H1 (cell line): ENCODE results near the gene ANK3. TPM values are rescaled to one million over a fixed set of nuclear protein-coding genes. Genes with fewer than 3 reads are reported as not detected.

ENCODE experiments used
- BRCA1 ChIP-seq: IDR thresholded peaks from 2 replicates; pipeline ENCODE4 v1.6.1; 2012; ENCODE audit warnings: low read depth, low read length, improper control_type of control experiment
- CHD7 ChIP-seq: fragments of 300-600 bp; sonication (generic); IDR thresholded peaks from 2 replicates; pipeline ENCODE4 v1.7.1; 2012; ENCODE audit warnings: low read length, moderate library complexity, mild to moderate bottlenecking, inconsistent platforms; ENCODE audit not compliant: insufficient replicate concordance
- POLR2AphosphoS5 ChIP-seq: IDR thresholded peaks from 2 replicates; pipeline ENCODE4 v1.6.1; 2011; ENCODE audit warnings: low read depth, low read length
- polyA plus RNA-seq, 7 experiments: library from polyadenylated mRNA; depleted of rRNA in 3 of 7; stranded (reverse) in 5 of 7; unstranded in 2 of 7; fragments of >200 nt in 5 of 7; fragments of 200-250 nt in 2 of 7; gene quantifications; 1 replicate in 5 of 7; 2 replicates in 1 of 7; 4 replicates in 1 of 7; pipeline versions ENCODE4 v1.2.1 to v1.2.3, GENCODE V29; 2011 to 2013; ENCODE audit warnings: missing spikeins in 2 of 7, mixed read lengths in 2 of 7
- total RNA-seq: library from RNA; stranded (reverse); fragmentation: NEBNext Ultra II Directional; extraction: Animal tissue kit (Norgen Biotek cat#: 25700); gene quantifications from 2 replicates; pipeline ENCODE4 v1.2.1, GENCODE V29; 2021
- TF ChIP-seq, protein P1 (sequence below): IDR thresholded peaks from 2 replicates; pipeline ENCODE4 v1.6.1; 2011; ENCODE audit warnings: low read length, improper control_type of control experiment

Gene ANK3
- total and polyA plus RNA-seq, 2 of the 8 experiments (the other 6 are each of a cell fraction or from before 2014, with no cell fraction given) = 18.1 to 67.9 TPM

DNA sequence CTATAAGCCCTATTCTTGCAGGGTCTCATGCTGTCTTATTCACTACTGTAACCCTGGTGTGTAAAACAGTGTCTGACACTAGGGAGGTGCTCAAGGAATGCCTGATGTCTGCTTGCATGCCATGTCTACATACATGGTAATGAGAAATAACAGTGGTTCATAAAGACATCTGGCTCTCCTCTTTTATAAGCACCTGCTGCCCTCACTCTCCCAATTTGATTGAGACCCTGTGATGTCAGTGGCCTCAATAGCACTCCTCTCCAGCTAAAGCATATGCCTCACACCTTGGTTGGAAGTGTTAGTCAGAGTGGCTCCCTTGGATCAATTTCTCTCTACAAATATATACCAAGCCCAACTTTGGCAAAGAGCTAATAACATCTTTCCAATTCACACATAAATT is 30.6 kb downstream of the ANK3 start (continued):
- no peak for TF ChIP-seq BRCA1
- TF ChIP-seq, protein P1, sequence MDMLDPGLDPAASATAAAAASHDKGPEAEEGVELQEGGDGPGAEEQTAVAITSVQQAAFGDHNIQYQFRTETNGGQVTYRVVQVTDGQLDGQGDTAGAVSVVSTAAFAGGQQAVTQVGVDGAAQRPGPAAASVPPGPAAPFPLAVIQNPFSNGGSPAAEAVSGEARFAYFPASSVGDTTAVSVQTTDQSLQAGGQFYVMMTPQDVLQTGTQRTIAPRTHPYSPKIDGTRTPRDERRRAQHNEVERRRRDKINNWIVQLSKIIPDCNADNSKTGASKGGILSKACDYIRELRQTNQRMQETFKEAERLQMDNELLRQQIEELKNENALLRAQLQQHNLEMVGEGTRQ = no peak
- TF ChIP-seq CHD7 = no peak
- TF ChIP-seq POLR2AphosphoS5 = no peak
